Stimulated activated naive CD4-positive, alpha-beta T cell (primary cell): ENCODE results near the gene SIN3A.
A peak's percentile ranks its signal among the peaks of the same experiment; 100 is the strongest.
"Not testable (repeated sequence)": the region's sequence is repeated elsewhere in the genome, so short reads cannot be mapped to it uniquely, and the experiment has no call there.

ENCODE experiments used
- DNase-seq, 6 experiments: peaks; one replicate each; lab custom pipeline; 2025; lab: John Stamatoyannopoulos, UW

SIN3A gene

GRCh38 chr15:75450307-75451201 lies 936 bp downstream of the SIN3A start:
- peak; percentile 95 to 98 (median 96) for DNase-seq

GRCh38 chr15:75449585-75450306 lies 1.7 kb downstream of the SIN3A start:
- DNase-seq = peak in 2 of 6 experiments; percentile 7 to 35

GRCh38 chr15:75448171-75448570 lies 3.3 kb downstream of the SIN3A start:
- not testable (repeated sequence) for DNase-seq

GRCh38 chr15:75446151-75446550 lies 5.3 kb downstream of the SIN3A start:
- peak in 1 of 6 experiments; percentile 26 for DNase-seq

- not testable (repeated sequence) for DNase-seq
Measured at GRCh38 chr15:75445324-75445723, 6.2 kb downstream of the SIN3A start.

- DNase-seq = not testable (repeated sequence)
Measured at GRCh38 chr15:75443972-75444453, 7.5 kb downstream of the SIN3A start.

GRCh38 chr15:75437721-75438120 lies 13.8 kb downstream of the SIN3A start:
- no peak for DNase-seq

- DNase-seq = no peak
Measured at GRCh38 chr15:75436881-75437280, 14.6 kb downstream of the SIN3A start.

GRCh38 chr15:75431682-75432081 lies 19.8 kb downstream of the SIN3A start:
- no peak for DNase-seq

- no peak for DNase-seq
Measured at GRCh38 chr15:75431270-75431669, 20.2 kb downstream of the SIN3A start.

GRCh38 chr15:75430259-75430658 lies 21.2 kb downstream of the SIN3A start:
- DNase-seq = no peak

GRCh38 chr15:75428152-75428551 lies 23.3 kb downstream of the SIN3A start:
- DNase-seq = no peak

GRCh38 chr15:75425966-75426500 lies 25.5 kb downstream of the SIN3A start:
- no peak for DNase-seq

GRCh38 chr15:75422554-75422953 lies 28.9 kb downstream of the SIN3A start:
- DNase-seq = no peak

- no peak for DNase-seq
Measured at GRCh38 chr15:75420698-75421097, 30.8 kb downstream of the SIN3A start.

- no peak for DNase-seq
Measured at GRCh38 chr15:75416584-75416983, 34.9 kb downstream of the SIN3A start.

GRCh38 chr15:75410196-75410595 lies 41.3 kb downstream of the SIN3A start:
- no peak for DNase-seq

GRCh38 chr15:75407083-75407482 lies 44.4 kb downstream of the SIN3A start:
- no peak for DNase-seq

- no peak for DNase-seq
Measured at GRCh38 chr15:75403892-75404291, 47.6 kb downstream of the SIN3A start.

GRCh38 chr15:75397494-75397893 lies 54.0 kb downstream of the SIN3A start:
- no peak for DNase-seq

- DNase-seq = no peak
Measured at GRCh38 chr15:75389791-75390382, 61.6 kb downstream of the SIN3A start.

- not testable (repeated sequence) for DNase-seq
Measured at GRCh38 chr15:75383986-75384385, 67.5 kb downstream of the SIN3A start.
